Head of caudate nucleus (tissue), 42 donors: ENCODE measurements around the gene CCR6.
A peak's percentile ranks its signal among the peaks of the same experiment; 100 is the strongest.

Experiments
- DNase-seq, 42 donors: peaks; one replicate each; pipeline versions ENCODE4 v3.0.0 to v3.0.0-alpha.2; 2020 to 2021; ENCODE audit warnings: mixed read lengths in 7 of 42
- intact Hi-C: fragments of 100-400 bp; cut with DNase I; formaldehyde crosslinking; loops from one replicate; pipeline ENCODE4 v1.15.0; 2022

CCR6 gene

DNA sequence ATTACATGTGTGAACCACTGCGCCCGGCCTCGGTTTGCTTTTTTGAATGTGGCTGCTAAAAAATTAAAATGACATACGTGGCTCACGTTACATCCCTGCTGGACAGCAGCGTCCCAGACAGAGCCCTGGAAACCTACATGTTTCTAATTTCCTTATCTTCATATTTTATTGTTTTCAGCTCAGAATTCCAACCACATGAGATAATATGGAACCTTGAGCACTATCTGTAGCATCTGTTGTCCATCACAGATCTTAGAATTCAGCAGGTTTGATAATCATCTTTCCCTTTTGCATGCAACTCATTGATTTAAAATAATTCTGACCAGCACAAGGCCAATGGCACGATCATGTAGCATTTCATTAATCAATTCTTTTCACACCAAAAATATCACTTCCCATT, 25.9 kb upstream of the CCR6 start:
- peak in 1 of 42 donors; percentile 14 for DNase-seq
- intact Hi-C loops, result no loop called here

DNA sequence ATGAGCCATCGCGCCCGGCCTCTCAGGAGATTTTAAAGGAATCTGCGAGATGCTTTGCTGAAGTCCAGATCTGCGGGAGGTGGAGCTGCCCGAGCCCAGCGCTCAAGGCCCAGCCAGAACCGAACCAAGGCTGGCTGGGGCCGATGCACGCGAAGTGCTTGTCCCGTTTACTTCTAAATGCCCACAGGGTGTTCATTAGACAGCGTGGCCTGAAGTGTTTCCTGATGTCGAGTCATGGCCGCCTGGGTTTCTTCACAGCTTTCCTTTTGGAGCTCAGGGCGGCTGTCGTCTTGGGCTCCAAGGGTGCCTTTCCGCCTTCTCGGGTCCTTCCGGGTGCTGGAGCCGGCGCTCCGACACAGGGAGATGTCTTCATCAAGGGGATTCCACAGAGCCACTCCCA, 25.1 kb upstream of the CCR6 start:
- DNase-seq, result peak in 1 of 42 donors; percentile 35
- intact Hi-C loops, result no loop called here

DNA sequence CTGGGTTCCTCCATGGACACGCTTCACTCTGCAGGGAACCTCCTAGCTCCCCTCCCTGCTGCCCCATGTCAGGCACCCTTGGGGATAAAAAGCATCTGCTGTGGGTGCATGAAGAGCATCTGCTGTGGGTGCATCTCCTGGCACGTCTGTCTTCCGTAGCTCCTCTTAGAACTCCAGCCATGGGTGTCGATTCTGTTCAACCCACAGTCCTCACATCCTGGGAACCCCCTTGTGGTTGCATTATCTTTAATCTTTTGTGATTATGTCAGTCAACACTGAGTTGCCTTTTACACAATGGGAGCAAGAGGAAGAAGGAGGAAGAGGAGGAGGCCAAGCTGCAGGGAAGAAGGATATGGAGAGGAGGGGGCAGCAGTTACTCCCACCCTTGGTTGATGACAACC, 24.1 kb upstream of the CCR6 start:
- intact Hi-C loops, result no loop called here
- peak in 1 of 42 donors; percentile 16 for DNase-seq

DNA sequence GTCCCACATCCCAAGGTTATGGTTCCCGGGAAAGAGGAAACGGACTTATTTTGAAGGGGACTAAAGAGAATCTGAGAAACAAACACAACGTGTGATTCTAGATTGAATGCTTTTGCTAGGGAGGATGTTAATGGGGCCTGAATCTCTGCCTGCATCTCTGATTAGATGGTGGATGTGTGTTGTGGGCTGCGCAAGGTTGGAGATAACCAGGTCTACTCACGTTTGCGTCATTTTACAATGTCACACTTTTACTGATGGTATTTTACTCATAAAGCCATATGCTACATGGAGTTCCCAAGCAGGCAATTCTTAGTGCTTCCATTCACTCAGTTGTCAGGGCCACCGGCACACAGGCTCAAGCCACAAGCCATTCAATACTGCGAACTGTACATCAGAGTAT, 23.2 kb upstream of the CCR6 start:
- DNase-seq, result peak in 1 of 42 donors; percentile 14
- intact Hi-C loops, result no loop called here

DNA sequence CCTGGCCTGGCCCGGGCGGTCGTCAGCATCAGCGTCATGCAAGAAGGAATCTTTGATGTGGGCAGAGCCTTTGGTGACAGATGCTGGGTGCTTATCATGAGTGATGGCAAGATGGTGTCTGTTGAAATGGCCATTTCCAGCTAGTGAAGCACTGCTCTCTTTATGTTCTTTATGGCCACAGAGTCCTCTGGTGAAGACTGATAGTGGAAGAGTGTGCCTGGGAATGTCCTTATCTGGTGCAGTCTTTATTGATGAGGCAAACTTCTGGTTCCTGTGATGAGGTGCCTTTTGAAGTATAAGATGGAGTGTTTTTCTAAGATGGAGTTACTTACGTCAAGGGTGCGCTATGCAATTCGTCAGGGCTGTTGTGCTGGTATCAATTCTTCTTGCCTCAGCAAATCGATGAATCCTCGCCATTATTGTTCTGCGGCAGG, 22.6 kb upstream of the CCR6 start:
- no peak for DNase-seq
- intact Hi-C loops, result no loop called here

DNA sequence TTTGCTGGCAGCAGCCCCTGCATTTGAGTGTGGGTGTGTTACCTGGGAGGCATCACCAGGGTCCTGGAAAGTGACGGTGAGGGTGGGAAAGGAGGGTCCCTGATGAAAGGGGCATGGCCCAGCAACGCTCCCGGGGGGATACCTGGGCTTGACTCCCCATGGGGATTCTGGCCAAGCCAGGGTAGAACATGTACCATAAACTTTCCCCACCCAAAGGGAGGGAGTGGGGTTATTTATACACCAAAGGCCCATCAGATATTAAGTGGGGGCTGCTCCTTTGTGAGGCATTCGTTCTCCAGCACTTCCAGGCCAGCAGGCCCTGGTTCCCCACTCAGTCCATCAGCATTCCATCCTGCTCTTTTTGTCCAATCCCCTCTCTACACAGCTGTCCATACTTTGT, 20.6 kb upstream of the CCR6 start:
- intact Hi-C loops, result no loop called here
- DNase-seq, result no peak

DNA sequence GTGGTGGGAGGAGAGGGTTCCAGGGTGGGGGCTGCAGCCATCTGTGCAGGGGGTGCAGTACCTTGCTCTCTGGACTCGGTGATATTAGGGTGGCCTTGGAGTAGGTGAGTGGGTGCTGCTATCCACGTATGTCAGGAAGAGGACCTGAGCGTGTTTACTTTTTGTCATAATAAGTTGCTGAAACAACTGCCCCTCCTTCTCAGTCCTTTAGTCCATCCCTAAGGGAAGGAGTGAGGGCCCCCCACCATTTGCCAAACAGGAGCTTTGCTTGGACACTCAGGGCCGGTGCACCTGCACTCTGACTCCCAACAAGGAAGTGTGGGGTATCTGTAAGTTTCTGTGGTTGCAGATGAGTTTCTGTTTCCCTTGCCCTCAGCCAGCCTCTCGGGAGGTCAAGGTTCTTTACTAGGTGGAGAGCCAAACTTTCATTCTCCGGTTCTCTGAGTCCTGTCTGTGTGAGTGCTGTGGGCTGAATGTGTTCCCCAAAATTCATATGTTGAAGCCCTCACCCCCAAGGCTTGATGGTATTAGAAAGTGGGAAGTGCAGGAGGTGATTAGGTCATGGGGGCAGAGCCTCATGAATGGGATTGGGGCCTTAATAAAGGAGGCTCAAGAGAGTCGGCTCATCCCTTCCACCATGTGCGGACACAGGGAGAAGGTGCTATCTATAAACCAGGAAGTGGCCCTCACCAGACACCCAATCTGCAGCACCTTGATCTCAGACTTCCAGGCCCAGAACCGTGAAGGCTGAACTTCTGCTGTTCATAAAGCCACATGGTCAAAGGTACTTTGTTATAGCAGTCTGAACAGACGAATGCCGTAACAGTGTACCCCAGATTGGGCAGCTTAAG, 19.6 kb upstream of the CCR6 start:
- DNase-seq, result no peak
- intact Hi-C loops, result no loop called here

DNA sequence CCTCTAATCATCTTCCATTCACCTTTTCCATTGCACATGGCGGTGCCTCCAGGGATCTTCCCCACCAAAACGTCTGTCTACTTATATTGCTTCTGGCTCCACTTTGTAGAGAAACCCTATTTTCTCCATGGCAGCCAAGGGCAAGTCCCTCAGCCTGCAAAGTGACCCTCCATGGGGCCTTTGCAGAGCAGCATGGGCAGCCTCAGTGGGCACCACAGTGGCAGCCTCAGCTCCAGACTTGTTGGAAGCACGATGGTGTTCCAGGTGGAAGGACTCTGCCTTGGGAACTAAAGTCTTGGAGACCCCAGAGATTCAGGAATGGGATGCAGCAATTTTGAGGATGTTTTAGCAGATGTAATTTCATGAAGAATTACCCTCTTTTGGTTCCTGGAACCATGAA, 18.5 kb upstream of the CCR6 start:
- no peak for DNase-seq
- intact Hi-C loops, result no loop called here

DNA sequence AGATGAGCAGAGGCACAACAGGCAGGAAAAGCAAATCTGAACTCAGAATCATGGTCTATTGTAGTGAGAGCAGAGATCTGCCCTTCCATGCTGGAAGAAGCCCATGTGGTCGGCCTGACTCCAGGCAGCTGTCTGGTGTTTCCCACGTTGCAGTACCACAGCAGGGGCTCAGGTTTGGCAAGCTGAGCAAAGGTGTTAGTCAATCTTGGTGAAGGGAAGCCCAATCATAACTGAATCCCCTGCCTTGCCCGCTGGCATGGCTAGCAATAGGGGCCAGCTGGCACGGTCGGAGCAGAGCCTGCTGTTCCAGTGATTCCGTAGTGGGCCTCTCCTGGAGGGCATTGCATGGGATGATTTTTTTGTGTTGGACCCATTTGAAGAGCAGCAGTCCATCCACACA, 17.8 kb upstream of the CCR6 start:
- no peak for DNase-seq
- intact Hi-C loops, result no loop called here

DNA sequence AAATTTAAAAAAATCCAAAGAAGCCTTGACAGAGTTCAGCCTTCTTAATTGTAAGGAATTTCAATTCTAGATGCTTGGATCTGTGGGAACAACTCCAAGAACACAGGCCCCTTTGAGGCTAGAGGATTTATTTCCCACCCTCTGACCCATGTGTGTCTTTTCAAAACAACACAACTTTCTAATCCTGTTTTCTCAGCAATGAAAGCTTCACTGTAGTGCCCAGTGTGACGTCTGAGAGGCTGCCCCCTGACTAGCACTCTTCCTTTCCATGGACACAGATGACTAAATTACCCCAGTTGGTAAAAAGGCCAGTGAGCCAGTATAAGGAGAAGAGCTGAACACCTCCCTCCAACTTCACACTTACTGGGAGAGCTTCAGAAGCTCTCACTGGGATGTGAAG, 16.5 kb upstream of the CCR6 start:
- intact Hi-C loops, result no loop called here
- no peak for DNase-seq

DNA sequence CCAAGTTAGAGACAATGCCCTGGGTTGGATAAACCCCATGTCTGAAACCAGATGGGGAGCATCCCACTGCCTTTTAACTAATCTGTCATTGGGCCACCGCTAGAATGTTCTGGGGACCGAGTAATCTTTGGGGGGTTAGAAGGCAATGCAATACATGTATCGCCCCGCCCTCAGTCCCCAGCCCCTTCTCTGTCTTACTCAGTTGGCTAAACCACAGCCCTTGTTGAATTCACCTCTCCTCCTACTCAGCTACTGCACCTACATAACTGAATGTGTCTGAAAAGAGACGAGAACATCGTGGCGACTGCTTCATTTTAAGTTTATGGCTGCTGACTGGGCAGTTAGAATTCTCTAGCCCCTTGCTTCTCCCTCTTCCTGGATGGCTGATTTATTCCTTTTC, 15.1 kb upstream of the CCR6 start:
- no peak for DNase-seq
- intact Hi-C loops, result no loop called here

DNA sequence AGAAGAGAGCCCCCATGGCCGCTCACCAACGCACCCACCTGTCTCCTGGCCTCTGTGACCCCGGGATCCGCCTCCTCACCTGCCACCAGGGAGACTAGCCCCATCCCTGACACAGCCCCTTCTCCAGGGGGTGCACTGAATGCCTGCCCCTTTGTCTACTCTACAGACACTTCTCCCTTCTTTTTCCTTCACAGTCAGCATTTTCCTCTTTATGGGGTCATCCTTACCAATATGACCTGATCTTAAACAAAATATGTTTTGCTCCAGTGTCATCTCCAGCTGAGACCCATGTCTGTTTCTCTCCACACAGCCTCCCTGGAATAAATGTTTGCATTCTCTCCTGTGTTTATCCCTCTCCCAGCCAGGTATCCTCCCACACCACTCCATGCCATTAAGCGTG, 14.6 kb upstream of the CCR6 start:
- DNase-seq, result no peak
- intact Hi-C loops, result no loop called here

DNA sequence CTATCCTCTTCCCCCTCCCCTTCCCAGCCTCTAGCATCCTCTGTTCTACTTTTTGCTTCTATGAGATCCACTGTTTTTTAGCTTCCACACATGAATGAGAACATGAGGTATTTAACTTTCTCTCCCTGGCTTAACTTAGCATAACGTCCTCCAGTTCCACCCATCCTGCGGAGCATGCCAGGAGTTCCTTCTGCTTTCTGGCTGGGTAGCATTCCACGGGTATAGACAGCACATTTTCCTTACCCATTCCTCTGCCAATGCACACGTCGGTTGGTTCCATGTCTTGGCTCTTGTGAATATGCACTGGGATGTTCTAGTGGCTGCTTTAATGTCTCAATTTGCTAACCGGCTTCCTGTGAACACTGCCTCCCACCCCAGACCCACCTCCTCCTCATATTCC, 13.2 kb upstream of the CCR6 start:
- intact Hi-C loops, result no loop called here
- DNase-seq, result no peak

DNA sequence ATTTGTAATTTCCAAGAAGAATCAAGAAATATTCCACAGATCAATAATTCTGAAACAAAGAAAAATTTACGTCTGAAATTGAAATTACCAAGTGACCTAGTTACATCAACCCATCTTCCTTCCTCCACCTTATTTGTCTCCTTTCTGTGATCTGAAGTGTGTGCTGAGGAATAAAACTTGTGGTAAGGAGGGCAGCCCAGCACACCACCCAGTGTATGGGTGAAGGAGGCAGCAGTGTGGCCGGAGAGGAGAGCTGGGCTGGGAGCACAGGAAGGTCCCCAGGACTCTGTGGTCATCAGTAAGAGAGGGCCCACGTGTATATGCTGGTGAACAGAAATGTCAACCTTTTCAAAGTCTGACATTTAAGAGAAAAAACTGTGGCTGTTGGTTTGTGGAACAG, 11.3 kb upstream of the CCR6 start:
- intact Hi-C loops, result no loop called here
- no peak for DNase-seq

DNA sequence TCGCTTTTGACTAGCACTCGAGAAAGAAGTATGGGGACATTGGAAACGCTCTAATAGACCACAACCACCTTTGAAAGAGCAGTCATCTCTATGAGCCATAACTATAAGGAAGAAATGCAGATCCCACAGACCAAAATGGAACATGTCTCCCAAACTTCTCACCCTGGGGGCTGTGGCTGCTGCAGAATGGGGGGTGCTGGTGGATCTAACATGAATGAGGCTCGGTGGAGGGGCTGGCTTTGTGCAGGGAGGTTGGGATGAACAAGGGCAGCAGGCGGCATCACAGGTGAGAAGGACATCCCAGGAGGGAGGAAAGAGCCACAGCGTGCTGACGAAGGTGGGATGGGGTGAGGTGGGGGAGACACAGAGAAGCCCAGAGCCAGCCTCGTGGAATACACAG, 10.5 kb upstream of the CCR6 start:
- no peak for DNase-seq
- intact Hi-C loops, result no loop called here

DNA sequence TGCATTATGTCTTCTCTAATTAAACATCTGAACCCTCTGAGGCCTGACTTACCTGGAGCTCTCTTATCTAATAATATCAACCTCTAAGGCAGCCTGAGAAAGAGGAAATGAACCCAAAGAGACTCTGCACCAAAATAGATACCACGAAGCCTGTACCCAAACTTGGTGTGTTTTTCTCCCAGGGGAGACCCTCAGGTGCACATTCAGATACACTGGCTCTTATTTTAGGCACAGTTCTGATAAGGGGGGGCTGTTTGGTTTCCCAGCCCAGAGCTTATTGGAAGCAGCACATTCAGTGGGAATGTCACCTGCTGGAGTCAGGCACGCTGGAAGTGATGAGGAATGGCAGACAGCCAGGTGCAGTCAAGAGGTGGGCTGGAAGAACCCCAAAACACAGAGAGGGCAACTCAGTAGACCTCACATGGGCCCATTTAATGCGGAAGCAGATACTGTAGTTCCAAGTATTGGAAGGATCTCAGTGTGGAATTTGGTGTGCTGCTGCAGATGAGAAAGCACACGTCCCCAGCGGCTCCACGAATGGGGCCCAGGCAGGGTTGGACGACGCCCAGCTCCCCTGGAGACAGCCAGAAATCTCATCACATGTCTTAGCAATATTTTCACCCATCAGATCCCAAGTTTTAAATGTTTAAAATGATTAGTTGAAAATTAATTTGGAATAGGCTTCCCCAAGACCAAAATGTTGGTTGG, 9.7 kb upstream of the CCR6 start:
- intact Hi-C loops, result no loop called here
- DNase-seq, result no peak

DNA sequence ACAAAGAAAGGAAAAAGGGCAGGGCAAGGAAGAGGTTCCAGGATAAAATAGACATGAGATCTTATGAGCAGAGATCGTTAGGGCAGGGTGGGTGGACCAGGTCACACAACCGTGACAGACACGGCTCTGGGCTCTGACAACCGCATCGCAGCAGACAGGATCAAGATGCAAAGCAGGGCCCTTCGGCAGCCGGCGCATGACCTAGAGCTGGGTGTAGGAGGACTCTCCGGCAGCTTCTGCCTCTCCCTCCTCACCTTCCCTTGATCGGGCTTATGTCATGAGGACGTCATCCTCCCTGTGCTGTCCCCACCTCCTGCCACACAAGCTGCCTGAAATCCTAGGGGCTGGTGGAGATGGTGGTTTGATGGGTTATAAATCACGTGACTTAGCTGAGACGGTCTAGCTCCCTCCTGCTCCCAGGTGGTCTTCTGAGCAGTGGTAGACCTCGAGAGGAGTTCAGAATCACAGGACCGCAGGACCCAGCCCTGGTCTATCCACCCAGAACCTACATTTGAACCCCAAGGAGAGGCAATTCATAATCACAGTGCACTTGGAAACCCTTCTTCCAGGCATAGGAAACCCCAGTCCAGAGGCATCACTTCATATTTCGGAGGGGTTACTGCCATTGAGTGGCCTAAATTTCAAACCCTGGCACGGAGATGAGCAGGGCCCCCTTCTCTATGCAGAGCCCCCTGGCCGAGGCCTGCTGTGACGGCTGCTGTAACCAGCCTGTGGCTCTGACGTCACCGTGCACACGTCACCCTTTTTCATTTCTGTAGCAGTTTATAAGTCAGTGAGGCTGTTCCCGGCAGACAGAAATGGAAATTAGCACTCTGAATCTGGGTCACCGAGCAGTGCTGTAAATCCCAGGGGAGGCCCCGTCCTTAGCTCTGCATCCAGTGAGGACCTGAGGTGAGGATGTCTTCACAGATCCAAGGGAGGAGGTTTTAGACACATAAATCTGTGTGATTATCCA, 8.7 kb upstream of the CCR6 start:
- intact Hi-C loops, result no loop called here
- peak in 3 of 42 donors; percentile 3 to 52 (median 31) for DNase-seq

DNA sequence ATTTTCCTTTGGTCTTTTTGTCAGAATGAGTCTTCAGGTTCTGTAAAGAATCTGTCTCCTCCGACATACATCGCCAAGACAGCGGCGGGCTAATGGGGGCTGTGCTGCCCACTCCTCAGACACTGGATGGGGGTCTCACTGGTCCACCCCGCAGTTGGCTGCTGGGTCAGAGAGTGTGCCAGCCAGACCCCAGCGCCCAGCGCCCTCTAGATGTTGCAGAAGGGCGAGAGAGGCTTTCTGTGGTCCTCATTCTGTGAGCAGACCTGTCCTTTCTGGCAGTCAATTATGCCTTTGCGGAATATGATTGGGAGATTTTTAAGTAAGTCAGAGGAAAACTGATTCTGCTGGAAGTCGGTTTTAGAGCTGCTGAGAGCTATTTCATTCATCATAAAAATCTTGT, 7.8 kb upstream of the CCR6 start:
- intact Hi-C loops, result no loop called here

DNA sequence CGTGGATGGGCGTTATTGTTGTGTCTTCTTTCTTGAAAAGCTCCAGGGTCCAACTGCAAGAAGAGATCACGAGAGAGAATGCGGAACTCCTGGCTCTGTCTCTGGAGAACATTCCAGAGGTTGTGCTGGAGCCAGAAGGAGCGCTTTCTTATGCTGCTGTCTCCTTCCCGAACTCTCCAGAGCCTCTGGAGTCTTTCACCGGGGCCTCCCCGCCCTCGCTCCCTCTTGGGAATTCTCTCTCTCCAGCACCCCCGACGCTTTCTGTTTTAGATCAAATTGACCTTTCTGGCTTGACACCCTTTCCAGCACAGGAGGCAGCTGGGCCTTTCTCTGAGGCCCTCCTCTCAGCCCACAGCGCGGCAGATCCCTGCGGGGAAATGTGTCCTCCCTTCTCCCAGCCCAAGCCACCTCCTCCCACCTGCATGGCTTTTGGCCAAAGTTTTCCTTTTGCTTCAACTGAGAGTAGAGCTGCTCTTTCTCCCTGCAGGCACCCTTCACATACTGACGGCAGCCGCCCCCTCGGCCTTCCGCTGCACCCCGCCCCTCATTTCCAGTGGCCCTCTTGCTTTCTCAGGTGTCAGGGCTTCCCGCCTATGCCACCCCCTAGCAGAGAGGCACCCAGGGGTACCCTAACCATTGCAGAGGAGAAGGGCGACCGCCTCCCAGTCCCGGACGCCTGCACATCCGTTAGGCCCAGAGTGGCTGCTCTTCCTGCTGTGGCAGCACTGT, 6.6 kb upstream of the CCR6 start:
- intact Hi-C loops, result no loop called here
- DNase-seq, result no peak

More for the DNA sequence above, 7.8 kb upstream of the CCR6 start:
- no peak for DNase-seq
